GM10266 (cell line): Measurements from ENCODE around the gene PIGB.

Source experiments
- DNase-seq: peaks from one replicate; pipeline ENCODE4 v3.0.0; 2012; ENCODE audit errors: extremely low spot score
- CTCF ChIP-seq: IDR thresholded peaks from 2 replicates; pipeline ENCODE4 v1.5.1; 2012; ENCODE audit warnings: mild to moderate bottlenecking, low read depth; ENCODE audit not compliant: control insufficient read depth, insufficient read depth; ENCODE audit errors: missing control alignments

The PIGB gene

GRCh38 chr15:55358471-55358870 lies 39.4 kb downstream of the PIGB start:
- TF ChIP-seq CTCF = no peak
- DNase-seq = no peak

GRCh38 chr15:55360256-55360655 lies 41.2 kb downstream of the PIGB start:
- no peak for TF ChIP-seq CTCF
- DNase-seq = no peak

GRCh38 chr15:55361048-55361447 lies 42.0 kb downstream of the PIGB start:
- no peak for DNase-seq
- TF ChIP-seq CTCF = no peak

- TF ChIP-seq CTCF = no peak
- no peak for DNase-seq
These were observed 43.6 kb downstream of the PIGB start for GRCh38 chr15:55362641-55363040.

- TF ChIP-seq CTCF = no peak
- no peak for DNase-seq
These were observed 48.0 kb downstream of the PIGB start for GRCh38 chr15:55366981-55367380.

- DNase-seq = peak; percentile 26
- no peak for TF ChIP-seq CTCF
These were observed 53.8 kb downstream of the PIGB start for GRCh38 chr15:55372701-55373440.

- no peak for TF ChIP-seq CTCF
- DNase-seq = no peak
These were observed 60.1 kb downstream of the PIGB start for GRCh38 chr15:55379095-55379494.
